SK-N-SH treated with all-trans-retinoic acid at 6 μM for 48 hours (cell line): Measurements from ENCODE around the gene CYTH3.

Experiments used
- ATAC-seq: fragments of 200-7000 bp; cut with Tn5 transposase; 3 replicates; pipeline ENCODE4 v1.9.1; 2020; ENCODE audit warnings: mild to moderate bottlenecking, moderate library complexity
- ARNTL ChIP-seq: fragments of 450-650 bp; formaldehyde crosslinking; IDR thresholded peaks from 2 replicates; pipeline ENCODE4 v1.5.0; 2020; ENCODE audit warnings: low read depth, mild to moderate bottlenecking, moderate library complexity, borderline replicate concordance
- BACH2 ChIP-seq: fragments of 250-450 bp; sonication (Bioruptor Pico); IDR thresholded peaks from 2 replicates; pipeline ENCODE4 v1.9.0; 2021; ENCODE audit warnings: mild to moderate bottlenecking, borderline replicate concordance
- CREB5 ChIP-seq: fragments of 250-450 bp; sonication (Bioruptor Pico); IDR thresholded peaks from 2 replicates; pipeline ENCODE4 v1.5.1; 2020; ENCODE audit warnings: low read depth, mild to moderate bottlenecking, moderate library complexity
- CSRNP3 ChIP-seq: fragments of 250-450 bp; sonication (Bioruptor Pico); IDR thresholded peaks from 2 replicates; pipeline ENCODE4 v1.5.1; 2021; ENCODE audit warnings: mild to moderate bottlenecking, moderate library complexity
- ESRRG ChIP-seq: fragments of 250-450 bp; sonication (Bioruptor Pico); IDR thresholded peaks from 2 replicates; pipeline ENCODE4 v1.6.1; 2021; ENCODE audit warnings: mild to moderate bottlenecking
- ISL1 ChIP-seq: fragments of 250-450 bp; sonication (Bioruptor Pico); IDR thresholded peaks from 2 replicates; pipeline ENCODE4 v2.1.2; 2022; ENCODE audit warnings: mild to moderate bottlenecking, moderate library complexity
- PATZ1 ChIP-seq: fragments of 250-450 bp; sonication (Bioruptor Pico); IDR thresholded peaks from 2 replicates; pipeline ENCODE4 v1.8.0; 2020; ENCODE audit warnings: mild to moderate bottlenecking, moderate library complexity, borderline replicate concordance
- POU6F1 ChIP-seq: fragments of 250-450 bp; sonication (Bioruptor Pico); IDR thresholded peaks from 2 replicates; pipeline ENCODE4 v1.8.0; 2021; ENCODE audit warnings: low read depth, mild to moderate bottlenecking, moderate library complexity, borderline replicate concordance
- RARB ChIP-seq: fragments of 250-450 bp; sonication (Bioruptor Pico); IDR thresholded peaks from 2 replicates; pipeline ENCODE4 v1.8.0; 2021; ENCODE audit warnings: mild to moderate bottlenecking, moderate library complexity
- TCF4 ChIP-seq: fragments of 250-450 bp; sonication (Bioruptor Pico); IDR thresholded peaks from 2 replicates; pipeline ENCODE4 v1.8.0; 2021; ENCODE audit warnings: mild to moderate bottlenecking, moderate library complexity, borderline replicate concordance
- TOX ChIP-seq: fragments of 250-450 bp; sonication (Bioruptor Pico); IDR thresholded peaks from 2 replicates; pipeline ENCODE4 v1.8.0; 2021; ENCODE audit warnings: mild to moderate bottlenecking, moderate library complexity, borderline replicate concordance
- TSHZ2 ChIP-seq: fragments of 250-450 bp; sonication (Bioruptor Pico); IDR thresholded peaks from 2 replicates; pipeline ENCODE4 v1.5.0; 2020; ENCODE audit warnings: mild to moderate bottlenecking, moderate library complexity
- ZC3H10 ChIP-seq: fragments of 250-450 bp; sonication (Bioruptor Pico); IDR thresholded peaks from 2 replicates; pipeline ENCODE4 v1.5.1; 2021; ENCODE audit warnings: mild to moderate bottlenecking, moderate library complexity
- ZFP3 ChIP-seq: fragments of 250-450 bp; sonication (Bioruptor Pico); IDR thresholded peaks from 2 replicates; pipeline ENCODE4 v1.5.0; 2020; ENCODE audit warnings: mild to moderate bottlenecking, moderate library complexity
- ZNF565 ChIP-seq: fragments of 450-650 bp; formaldehyde crosslinking; conservative IDR thresholded peaks from 2 replicates; pipeline ENCODE4 v1.5.0; 2020; ENCODE audit warnings: low read depth, mild to moderate bottlenecking, moderate library complexity
- ZNF70 ChIP-seq: fragments of 450-650 bp; formaldehyde crosslinking; IDR thresholded peaks from 2 replicates; pipeline ENCODE4 v1.5.0; 2020; ENCODE audit warnings: mild to moderate bottlenecking, moderate library complexity
- ZNF8 ChIP-seq: fragments of 450-650 bp; formaldehyde crosslinking; IDR thresholded peaks from 2 replicates; pipeline ENCODE4 v1.5.0; 2020; ENCODE audit warnings: mild to moderate bottlenecking, moderate library complexity

The CYTH3 gene

GRCh38 chr7:6117533-6117932, 154.9 kb downstream of the CYTH3 start:
- TF ChIP-seq ISL1 (CRISPR knock-in tag) (no peak), ZNF8 (no peak), ZNF70 (CRISPR knock-in tag) (no peak), CREB5 (CRISPR knock-in tag) (no peak), ESRRG (no peak), ZFP3 (CRISPR knock-in tag) (no peak), TOX (CRISPR knock-in tag) (no peak), ZNF565 (CRISPR knock-in tag) (no peak), TSHZ2 (no peak), ZC3H10 (CRISPR knock-in tag) (no peak), CSRNP3 (CRISPR knock-in tag) (no peak), TCF4 (CRISPR knock-in tag) (no peak)
- no peak for ATAC-seq

- TF ChIP-seq ZC3H10 (CRISPR knock-in tag) (no peak), PATZ1 (no peak), CSRNP3 (CRISPR knock-in tag) (no peak), ZNF565 (CRISPR knock-in tag) (no peak), POU6F1 (no peak), RARB (CRISPR knock-in tag) (no peak), ARNTL (CRISPR knock-in tag) (no peak), BACH2 (CRISPR knock-in tag) (no peak), TOX (CRISPR knock-in tag) (no peak)
- ATAC-seq = no peak
Observed at GRCh38 chr7:6116211-6116610, 156.2 kb downstream of the CYTH3 start.
